SJSA1 (cell line): ENCODE results near the gene GRAMD1B. TPM values are rescaled to one million over a fixed set of nuclear protein-coding genes. Genes with fewer than 3 reads are reported as not detected.
"Not testable (repeated sequence)": the region's sequence is repeated elsewhere in the genome, so short reads cannot be mapped to it uniquely, and the experiment has no call there.

Source experiments
- DNase-seq, 2 experiments: peaks; one replicate each; pipeline ENCODE4 v3.0.0-alpha.2; 2015 to 2020; ENCODE audit warnings: low spot score in 2 of 2, low read depth in 1 of 2
- H3K27ac ChIP-seq: fragments of 250-450 bp; sonication (Bioruptor Pico); 2 replicates; pipeline ENCODE4 v1.5.1; 2020; ENCODE audit warnings: mild to moderate bottlenecking, moderate library complexity
- H3K27me3 ChIP-seq: fragments of 250-450 bp; sonication (Bioruptor Pico); replicated peaks from 2 replicates; pipeline ENCODE4 v1.5.1; 2020; ENCODE audit warnings: mild to moderate bottlenecking, moderate library complexity
- H3K36me3 ChIP-seq: fragments of 250-450 bp; sonication (Bioruptor Pico); 2 replicates; pipeline ENCODE4 v1.5.1; 2020; ENCODE audit warnings: mild to moderate bottlenecking
- H3K4me1 ChIP-seq: fragments of 250-450 bp; sonication (Bioruptor Pico); replicated peaks from 2 replicates; pipeline ENCODE4 v1.6.1; 2021; ENCODE audit warnings: mild to moderate bottlenecking
- H3K4me3 ChIP-seq: fragments of 250-450 bp; sonication (Bioruptor Pico); 2 replicates; pipeline ENCODE4 v1.5.1; 2020; ENCODE audit warnings: mild to moderate bottlenecking
- H3K9me3 ChIP-seq: fragments of 250-450 bp; sonication (Bioruptor Pico); replicated peaks from 2 replicates; pipeline ENCODE4 v1.5.1; 2020; ENCODE audit warnings: mild to moderate bottlenecking
- total RNA-seq: library from RNA; depleted of rRNA; stranded (reverse); fragments of >200 nt; shearing (Covaris generic); gene quantifications from 2 replicates; pipeline ENCODE4 v1.2.3, GENCODE V29; 2014

GRAMD1B gene
- total RNA-seq, 1 experiment from 2014 or later = 6.8 TPM

GRCh38 chr11:123443851-123444623, 14.0 kb downstream of the GRAMD1B start:
- Histone ChIP-seq H3K36me3 (no peaks in the 10 kb centered on the region), H3K4me3 (no peak overlapping the region), H3K4me1 (no peaks in the 10 kb centered on the region), H3K9me3 (no peaks in the 10 kb centered on the region), H3K27ac (no peak overlapping the region), H3K27me3 (no peaks in the 10 kb centered on the region)
- no peak for DNase-seq

DNA sequence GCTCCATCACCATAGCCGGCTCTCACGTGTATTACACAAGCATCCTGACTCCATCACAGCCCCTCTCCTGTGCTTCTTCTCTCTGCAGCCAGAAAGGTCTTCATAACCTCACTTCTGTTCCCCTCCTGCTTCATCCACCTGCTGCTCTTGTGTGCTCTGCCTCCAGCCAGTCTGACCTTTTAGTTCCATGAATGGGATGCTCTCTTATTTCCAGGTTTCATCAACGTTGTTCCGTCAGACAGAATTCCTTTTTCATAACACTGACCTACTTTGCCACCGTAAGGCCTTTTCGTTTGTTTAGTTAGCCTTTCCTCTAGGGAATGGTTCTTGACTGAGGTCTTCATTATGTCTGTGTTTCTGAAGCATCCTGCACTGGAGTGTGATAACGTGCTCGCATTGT, 18.8 kb downstream of the GRAMD1B start:
- Histone ChIP-seq H3K27ac (no peak overlapping the region), H3K4me3 (no peak overlapping the region), H3K9me3 (no peaks in the 10 kb centered on the region), H3K27me3 (no peaks in the 10 kb centered on the region), H3K36me3 (no peaks in the 10 kb centered on the region), H3K4me1 (no peaks in the 10 kb centered on the region)
- no peak for DNase-seq

GRCh38 chr11:123449436-123449835, 19.4 kb downstream of the GRAMD1B start:
- no peaks in the 10 kb centered on the region for H3K36me3 ChIP-seq
- no peaks in the 10 kb centered on the region for H3K27me3 ChIP-seq

DNA sequence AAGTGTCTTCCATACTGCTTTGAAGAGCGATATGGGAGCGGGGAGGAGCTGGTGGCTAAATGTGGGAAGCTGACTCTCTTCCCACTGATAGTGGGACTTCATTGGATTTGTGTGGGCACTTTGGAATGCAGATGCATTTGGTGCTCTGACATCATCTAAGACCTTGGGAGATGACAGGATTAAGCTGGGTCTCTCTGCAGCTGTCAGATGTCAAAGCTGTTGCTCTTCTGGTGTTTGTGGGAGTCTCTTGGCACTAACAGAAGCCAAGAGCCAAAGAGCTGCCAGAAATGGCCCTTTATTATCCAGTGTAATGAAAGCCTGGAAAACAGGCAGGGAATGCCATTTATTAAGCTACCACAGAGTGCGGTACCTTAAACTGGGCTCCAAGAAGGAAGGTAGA, 20.6 kb downstream of the GRAMD1B start:
- no peaks in the 10 kb centered on the region for H3K36me3 ChIP-seq
- no peak overlapping the region for H3K4me3 ChIP-seq
- no peaks in the 10 kb centered on the region for H3K9me3 ChIP-seq
- DNase-seq = no peak
- no peaks in the 10 kb centered on the region for H3K4me1 ChIP-seq
- H3K27ac ChIP-seq = no peak overlapping the region
- H3K27me3 ChIP-seq = no peaks in the 10 kb centered on the region

More at GRCh38 chr11:123449436-123449835, 19.4 kb downstream of the GRAMD1B start:
- no peak for DNase-seq
- Histone ChIP-seq H3K27ac (no peak overlapping the region), H3K4me3 (no peak overlapping the region), H3K9me3 (no peaks in the 10 kb centered on the region), H3K4me1 (no peaks in the 10 kb centered on the region)

- DNase-seq = no peak
- Histone ChIP-seq H3K27me3 (no peaks in the 10 kb centered on the region), H3K4me3 (no peak overlapping the region), H3K36me3 (no peaks in the 10 kb centered on the region), H3K4me1 (no peaks in the 10 kb centered on the region), H3K9me3 (no peaks in the 10 kb centered on the region), H3K27ac (no peak overlapping the region)
These were observed 21.2 kb downstream of the GRAMD1B start for GRCh38 chr11:123451183-123451781.

- H3K4me1 ChIP-seq = no peaks in the 10 kb centered on the region
- no peaks in the 10 kb centered on the region for H3K27me3 ChIP-seq
- no peaks in the 10 kb centered on the region for H3K36me3 ChIP-seq
- no peaks in the 10 kb centered on the region for H3K9me3 ChIP-seq
- no peak overlapping the region for H3K27ac ChIP-seq
- no peak overlapping the region for H3K4me3 ChIP-seq
- no peak for DNase-seq
These were observed 22.7 kb downstream of the GRAMD1B start for GRCh38 chr11:123452794-123453193.

GRCh38 chr11:123454060-123454651, 24.1 kb downstream of the GRAMD1B start:
- Histone ChIP-seq H3K36me3 (no peaks in the 10 kb centered on the region), H3K9me3 (no peaks in the 10 kb centered on the region), H3K4me1 (no peaks in the 10 kb centered on the region), H3K4me3 (no peak overlapping the region), H3K27ac (no peak overlapping the region), H3K27me3 (no peaks in the 10 kb centered on the region)
- DNase-seq = no peak

DNA sequence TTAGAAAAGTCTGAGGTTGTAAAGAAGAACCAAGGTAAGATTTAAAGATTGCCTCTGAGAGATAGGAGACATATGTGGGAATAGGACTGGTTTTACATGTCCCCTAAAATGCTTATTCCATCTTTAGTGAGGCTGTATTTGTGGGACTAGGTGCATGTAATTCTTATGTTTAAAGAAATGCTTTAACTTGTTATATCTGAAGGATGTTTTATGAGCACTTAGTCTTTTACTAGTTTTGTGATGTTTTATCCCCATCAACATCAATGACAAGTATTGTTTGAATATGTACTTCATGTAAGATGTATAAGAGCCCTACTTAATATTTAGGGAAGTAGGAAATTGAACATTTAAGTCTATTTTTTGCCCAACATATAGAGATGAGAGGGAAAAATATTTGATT, 24.7 kb downstream of the GRAMD1B start:
- Histone ChIP-seq H3K4me3 (no peak overlapping the region), H3K9me3 (no peaks in the 10 kb centered on the region), H3K4me1 (no peaks in the 10 kb centered on the region), H3K27ac (no peak overlapping the region), H3K36me3 (no peaks in the 10 kb centered on the region), H3K27me3 (no peaks in the 10 kb centered on the region)
- DNase-seq = no peak

DNA sequence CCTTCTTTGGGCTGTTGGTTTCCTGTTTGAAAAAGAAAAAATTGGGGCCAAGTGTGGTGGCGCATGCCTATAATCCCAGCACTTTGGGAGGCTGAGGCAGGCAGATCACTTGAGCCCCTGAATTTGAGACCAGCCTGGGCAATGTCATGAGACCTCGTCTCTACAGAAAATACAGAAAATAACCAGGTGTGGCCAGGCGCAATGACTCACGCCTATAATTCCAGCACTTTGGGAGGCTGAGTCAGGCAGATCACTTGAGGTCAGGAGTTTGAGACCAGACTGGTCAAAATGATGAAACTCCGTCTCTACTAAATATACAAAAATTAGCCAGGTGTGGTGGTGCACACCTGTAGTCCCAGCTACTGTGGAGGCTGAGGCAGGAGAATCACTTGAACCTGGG, 26.4 kb downstream of the GRAMD1B start:
- H3K27ac ChIP-seq, H3K36me3 ChIP-seq, H3K4me1 ChIP-seq, H3K4me3 ChIP-seq, H3K9me3 ChIP-seq, H3K27me3 ChIP-seq, DNase-seq: not testable (repeated sequence)

DNA sequence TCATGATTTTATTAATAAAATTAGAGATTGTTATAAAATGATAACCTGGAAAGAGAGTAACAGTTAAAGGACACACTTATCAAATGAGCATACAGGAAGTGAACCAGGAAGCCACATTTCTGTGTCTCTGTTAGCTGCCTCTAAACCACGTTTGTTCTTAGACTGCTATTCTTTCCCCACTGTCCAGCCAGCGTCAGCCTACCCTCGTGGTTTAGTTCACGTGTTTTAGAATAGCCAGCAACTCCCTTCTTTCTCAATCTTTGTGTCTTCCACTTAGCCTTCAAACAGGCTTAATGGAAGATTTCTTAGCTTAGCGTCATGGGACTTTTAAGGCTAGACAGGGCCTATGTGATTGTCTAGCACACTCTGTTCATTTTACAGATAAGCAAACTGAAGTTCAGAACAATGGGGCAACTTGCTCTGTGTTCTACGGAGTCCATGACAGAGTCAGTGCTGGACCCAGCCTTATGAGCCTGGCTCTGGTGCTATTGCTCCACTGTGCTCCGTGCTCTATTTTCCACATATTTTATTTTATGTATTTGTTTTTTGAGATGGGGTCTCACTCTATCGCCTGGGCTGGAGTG, 27.2 kb downstream of the GRAMD1B start:
- Histone ChIP-seq H3K9me3 (no peaks in the 10 kb centered on the region), H3K27ac (no peak overlapping the region), H3K4me1 (no peaks in the 10 kb centered on the region), H3K4me3 (no peak overlapping the region), H3K27me3 (no peaks in the 10 kb centered on the region), H3K36me3 (no peaks in the 10 kb centered on the region)
- DNase-seq = no peak

GRCh38 chr11:123458501-123458900, 28.4 kb downstream of the GRAMD1B start:
- Histone ChIP-seq H3K4me1 (no peaks in the 10 kb centered on the region), H3K9me3 (no peaks in the 10 kb centered on the region), H3K27ac (no peak overlapping the region), H3K4me3 (no peak overlapping the region), H3K36me3 (no peaks in the 10 kb centered on the region), H3K27me3 (no peaks in the 10 kb centered on the region)
- DNase-seq = no peak

DNA sequence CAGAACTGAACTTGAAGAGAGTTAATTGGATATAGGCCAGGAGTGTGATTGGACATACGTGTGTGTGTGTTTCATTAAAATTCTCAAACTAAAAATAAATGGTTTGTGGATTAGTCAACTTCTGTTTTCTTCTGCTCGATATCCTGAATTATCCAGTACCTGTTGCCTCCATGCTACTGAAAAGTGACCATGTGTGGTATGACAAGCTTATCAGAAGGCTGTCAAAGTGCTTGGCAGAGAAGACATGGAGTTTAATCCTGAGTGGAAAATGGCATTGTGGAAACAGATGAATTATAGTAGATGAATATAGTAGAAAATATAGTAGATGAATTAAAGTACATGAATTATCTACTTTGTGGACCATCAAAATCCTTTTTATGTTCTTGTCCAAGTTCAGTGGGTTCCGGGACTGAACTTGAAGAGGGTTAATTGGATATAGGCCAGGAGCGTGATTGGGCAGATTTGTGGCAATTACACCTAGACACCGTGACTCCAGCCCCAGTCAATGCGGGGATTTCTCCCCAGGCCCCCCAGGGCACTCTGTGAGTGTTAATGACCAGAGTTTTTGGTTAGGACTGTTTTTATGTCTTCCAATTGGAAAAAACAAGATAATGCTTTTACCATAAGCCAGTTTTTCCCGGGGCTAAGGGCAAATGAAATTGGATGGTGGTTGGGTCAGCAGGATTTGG, 30.1 kb downstream of the GRAMD1B start:
- Histone ChIP-seq H3K27ac (no peak overlapping the region), H3K27me3 (no peaks in the 10 kb centered on the region), H3K9me3 (no peaks in the 10 kb centered on the region), H3K4me1 (no peaks in the 10 kb centered on the region), H3K36me3 (no peaks in the 10 kb centered on the region), H3K4me3 (no peak overlapping the region)
- DNase-seq = no peak

DNA sequence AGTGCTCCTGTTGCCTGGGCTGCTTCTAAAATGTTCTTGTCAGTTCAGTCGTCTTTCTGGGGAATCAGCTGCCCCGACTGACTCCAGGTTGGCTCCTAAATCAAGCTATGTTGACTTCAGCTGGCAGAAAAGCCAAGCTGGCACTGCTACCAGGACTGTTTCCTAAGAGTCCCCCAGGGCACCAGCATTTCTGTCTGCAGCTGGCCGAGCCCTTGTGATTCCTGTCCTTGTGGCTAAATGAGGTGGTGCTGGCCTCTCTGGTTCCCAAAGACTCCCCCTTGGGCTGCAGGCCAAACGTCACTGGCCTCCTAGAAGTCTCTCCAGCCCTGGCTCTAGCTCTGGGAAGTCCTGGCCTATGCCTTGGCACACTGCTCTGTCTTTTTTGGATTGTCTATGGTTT, 31.1 kb downstream of the GRAMD1B start:
- Histone ChIP-seq H3K27ac (no peak overlapping the region), H3K36me3 (no peaks in the 10 kb centered on the region), H3K4me1 (no peaks in the 10 kb centered on the region), H3K9me3 (no peaks in the 10 kb centered on the region), H3K4me3 (no peak overlapping the region), H3K27me3 (no peaks in the 10 kb centered on the region)
- no peak for DNase-seq

- DNase-seq, H3K9me3 ChIP-seq, H3K36me3 ChIP-seq, H3K4me3 ChIP-seq, H3K27ac ChIP-seq, H3K4me1 ChIP-seq, H3K27me3 ChIP-seq: not testable (repeated sequence)
These were observed 35.6 kb downstream of the GRAMD1B start for GRCh38 chr11:123465667-123466066.
